Breast epithelium (tissue), 4 donors: ENCODE measurements around the gene GABRR2. TPM values are rescaled to one million over a fixed set of nuclear protein-coding genes. Genes with fewer than 3 reads are reported as not detected.

Experiments
- DNase-seq, 2 donors: peaks; one replicate each; pipeline ENCODE4 v3.0.0-alpha.2; 2019; ENCODE audit warnings: low spot score in 2 of 2
- H3K27ac ChIP-seq, 2 donors: fragments of 200-600 bp; sonication (generic) in 1 of 2; one replicate each; pipeline ENCODE4 v1.5.1; 2016 to 2019; ENCODE audit warnings: mild to moderate bottlenecking in 1 of 2
- H3K27me3 ChIP-seq, 2 donors: fragments of 200-600 bp; sonication (generic) in 1 of 2; one replicate each; pipeline versions ENCODE4 v1.5.1 to v1.6.0; 2017 to 2019; ENCODE audit warnings: control low read depth in 1 of 2, mild to moderate bottlenecking in 1 of 2
- H3K36me3 ChIP-seq: fragments of 200-600 bp; one replicate; pipeline ENCODE4 v1.5.1; 2019
- H3K4me1 ChIP-seq, 2 donors: fragments of 200-600 bp; sonication (generic); one replicate each; pipeline ENCODE4 v1.5.1; 2016 to 2019; ENCODE audit warnings: control low read depth in 1 of 2
- H3K4me3 ChIP-seq, 3 donors: fragments of 200-600 bp; sonication (generic); 1 replicate in 2 of 3; 2 replicates in 1 of 3; pipeline ENCODE4 v1.5.1; 2016 to 2019; ENCODE audit warnings: mild to moderate bottlenecking in 3 of 3, moderate library complexity in 2 of 3
- H3K9me3 ChIP-seq, 2 donors: fragments of 200-600 bp; sonication (generic) in 1 of 2; one replicate each; pipeline ENCODE4 v1.5.1; 2016 to 2019; ENCODE audit warnings: control low read depth in 1 of 2
- CTCF ChIP-seq, 3 donors: fragments of 450-650 bp; IDR thresholded peaks; one replicate each; pipeline ENCODE4 v1.5.1; 2016 to 2017; ENCODE audit warnings: antibody characterized with exemption in 3 of 3, mild to moderate bottlenecking in 3 of 3, moderate library complexity in 3 of 3
- POLR2A ChIP-seq: fragments of 450-650 bp; IDR thresholded peaks from one replicate; pipeline ENCODE4 v1.6.1; 2016; ENCODE audit warnings: antibody characterized with exemption, mild to moderate bottlenecking, moderate library complexity
- POLR2AphosphoS5 ChIP-seq, 3 donors: sonication (generic); formaldehyde crosslinking; IDR thresholded peaks; one replicate each; pipeline ENCODE4 v1.6.1; 2017; ENCODE audit warnings: antibody characterized with exemption in 3 of 3
- intact Hi-C: fragments of 100-400 bp; cut with DNase I; formaldehyde crosslinking; loops from one replicate; pipeline ENCODE4 v1.15.1; 2023; ENCODE audit warnings: low total_unique reads
- total RNA-seq, 3 donors: library from RNA; depleted of rRNA; stranded (reverse); fragments of >200 nt; gene quantifications; one replicate each; pipeline ENCODE4 v1.1.0, GENCODE V29; 2016

GABRR2 gene
- total RNA-seq, 3 donors from 2014 or later, result 0.32 to 3.3 (median 2.3) TPM

GRCh38 chr6:89357390-89357789, 42.3 kb upstream of the GABRR2 start:
- no peaks in the 10 kb centered on the region for H3K9me3 ChIP-seq
- H3K27ac ChIP-seq, result no peak overlapping the region
- no peaks in the 10 kb centered on the region for H3K36me3 ChIP-seq
- DNase-seq, result no peak
- H3K27me3 ChIP-seq, result no peaks in the 10 kb centered on the region
- H3K4me1 ChIP-seq, result no peaks in the 10 kb centered on the region
- intact Hi-C loops, result no loop called here
- H3K4me3 ChIP-seq, result peak overlapping the region in 2 of 3 donors; percentile 2 to 24
- TF ChIP-seq CTCF (IDR thresholded peaks at IDR 0.05) (no peak), POLR2AphosphoS5 (IDR thresholded peaks at IDR 0.05) (no peak), POLR2A (no peak)

GRCh38 chr6:89356642-89357170, 41.6 kb upstream of the GABRR2 start:
- no peaks in the 10 kb centered on the region for H3K36me3 ChIP-seq
- no peak overlapping the region for H3K27ac ChIP-seq
- intact Hi-C loops, result no loop called here
- no peaks in the 10 kb centered on the region for H3K27me3 ChIP-seq
- no peak for DNase-seq
- TF ChIP-seq POLR2A (no peak), CTCF (IDR thresholded peaks at IDR 0.05) (no peak)
- no peak overlapping the region for H3K4me3 ChIP-seq
- no peaks in the 10 kb centered on the region for H3K9me3 ChIP-seq
- H3K4me1 ChIP-seq, result no peaks in the 10 kb centered on the region

DNA sequence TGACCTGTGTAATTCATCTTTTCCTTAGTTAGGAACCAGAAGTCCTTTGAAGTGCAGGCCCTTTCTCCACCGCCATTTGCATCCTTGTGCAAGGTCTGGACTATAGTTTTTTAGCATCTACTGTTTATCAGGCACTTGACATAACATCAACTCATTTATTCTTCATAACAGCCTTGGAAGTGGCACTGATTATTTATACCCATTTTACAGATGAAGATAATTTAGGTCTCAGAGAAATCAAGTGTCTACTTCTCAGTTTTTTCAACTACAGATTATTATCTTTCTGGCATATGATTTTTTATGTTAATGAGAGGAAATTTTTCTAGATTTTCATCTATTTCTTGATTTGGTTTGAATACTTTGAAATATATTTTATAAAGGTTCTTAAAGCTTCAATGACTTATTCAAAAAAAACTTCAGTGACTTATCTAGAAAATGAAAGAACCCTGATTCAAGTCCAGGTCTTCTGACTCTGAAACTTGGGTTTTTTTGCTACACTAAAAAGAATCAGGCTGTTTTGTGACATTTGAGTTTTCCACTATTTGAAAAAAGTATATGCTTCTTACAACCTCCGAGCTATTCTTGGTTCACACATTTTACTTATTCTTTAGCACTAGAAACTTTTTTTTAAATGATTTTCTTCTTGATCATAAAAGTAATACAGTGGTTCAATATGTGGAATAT, 40.6 kb upstream of the GABRR2 start:
- Histone ChIP-seq H3K4me1 (no peaks in the 10 kb centered on the region), H3K9me3 (no peaks in the 10 kb centered on the region), H3K36me3 (no peaks in the 10 kb centered on the region), H3K4me3 (no peak overlapping the region), H3K27me3 (no peaks in the 10 kb centered on the region), H3K27ac (no peak overlapping the region)
- TF ChIP-seq POLR2A (no peak), CTCF (IDR thresholded peaks at IDR 0.05) (no peak), POLR2AphosphoS5 (IDR thresholded peaks at IDR 0.05) (no peak)
- DNase-seq, result no peak
- intact Hi-C loops, result no loop called here

DNA sequence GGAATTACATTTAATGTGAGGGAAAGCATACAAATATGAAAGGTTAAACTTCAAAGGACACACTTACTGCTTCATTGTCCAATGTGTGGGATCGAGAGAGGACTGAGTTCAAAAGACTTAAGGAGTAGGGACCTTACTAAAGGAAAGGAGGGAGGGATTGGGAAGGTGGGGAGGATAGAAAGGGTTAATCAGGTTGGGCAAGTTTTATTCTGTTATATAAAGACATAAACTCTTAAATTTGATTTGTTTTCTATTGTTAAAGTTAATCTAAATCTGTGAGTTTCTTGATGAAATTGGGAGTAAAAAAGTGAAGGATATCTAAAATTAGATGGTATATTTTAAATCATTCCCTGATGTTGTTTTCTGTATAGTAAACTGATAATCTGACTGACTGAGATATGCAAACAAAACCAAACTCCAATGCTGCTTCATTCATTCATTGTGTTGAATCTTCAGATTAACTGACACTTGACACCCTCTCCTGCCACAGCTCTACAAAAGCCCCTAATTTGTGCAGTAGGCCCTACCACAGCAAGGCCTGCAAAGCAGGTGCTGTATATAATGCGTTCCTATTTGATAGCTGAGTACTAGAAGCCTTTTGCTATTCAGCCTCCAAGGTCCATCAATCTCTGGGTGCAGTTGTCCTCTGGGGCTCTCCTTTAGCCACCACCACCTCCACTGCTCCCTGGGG, 38.7 kb upstream of the GABRR2 start:
- Histone ChIP-seq H3K4me1 (no peaks in the 10 kb centered on the region), H3K27ac (peak overlapping the region in 1 of 2 donors; percentile 99), H3K4me3 (no peak overlapping the region), H3K36me3 (no peaks in the 10 kb centered on the region), H3K9me3 (no peaks in the 10 kb centered on the region), H3K27me3 (no peaks in the 10 kb centered on the region)
- TF ChIP-seq POLR2AphosphoS5 (IDR thresholded peaks at IDR 0.05) (no peak), CTCF (IDR thresholded peaks at IDR 0.05) (no peak), POLR2A (no peak)
- no peak for DNase-seq
- intact Hi-C loops, result no loop called here

DNA sequence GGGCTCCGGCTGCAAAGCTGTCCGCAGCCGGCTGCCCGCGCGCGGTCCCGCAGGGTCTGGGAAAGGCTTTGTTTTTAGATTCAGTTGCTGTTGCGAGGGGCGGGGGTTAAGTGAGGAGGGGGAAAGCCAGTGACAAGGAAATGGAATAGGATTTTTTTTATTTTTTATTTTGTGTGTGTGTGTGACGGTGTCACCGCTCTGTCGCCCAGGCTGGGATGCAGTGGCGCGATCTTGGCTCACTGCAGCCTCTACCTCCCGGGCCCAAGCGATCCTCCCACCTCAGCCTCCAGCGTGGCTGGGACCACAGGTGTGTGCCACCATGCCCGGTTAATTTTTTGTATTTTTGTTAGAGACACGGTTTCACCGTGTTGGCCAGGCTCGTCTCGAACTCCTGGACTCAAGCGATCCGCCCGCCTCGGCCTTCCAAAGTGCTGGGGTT, 38.0 kb upstream of the GABRR2 start:
- no peaks in the 10 kb centered on the region for H3K4me1 ChIP-seq
- peak overlapping the region; percentile 77 to 93 (median 89) for H3K4me3 ChIP-seq
- H3K9me3 ChIP-seq, result no peaks in the 10 kb centered on the region
- TF ChIP-seq POLR2A (no peak), CTCF (IDR thresholded peaks at IDR 0.05) (no peak), POLR2AphosphoS5 (IDR thresholded peaks at IDR 0.05) (no peak)
- H3K27ac ChIP-seq, result peak overlapping the region; percentile 99
- H3K36me3 ChIP-seq, result no peaks in the 10 kb centered on the region
- intact Hi-C loops, result no loop called here
- no peaks in the 10 kb centered on the region for H3K27me3 ChIP-seq
- no peak for DNase-seq
